Gastroesophageal sphincter (tissue), 3 donors: ENCODE measurements around the gene SULT1C3.

Source experiments
- CTCF ChIP-seq, 4 experiments: fragments of 200-600 bp in 2 of 4; fragments of 450-650 bp in 2 of 4; sonication (generic) in 1 of 4; IDR thresholded peaks; one replicate each; pipeline ENCODE4 v1.5.1; 2017 to 2019; ENCODE audit warnings: antibody characterized with exemption in 4 of 4, mild to moderate bottlenecking in 2 of 4, moderate library complexity in 2 of 4
- EP300 ChIP-seq: sonication (generic); formaldehyde crosslinking; IDR thresholded peaks from one replicate; pipeline ENCODE4 v1.6.1; 2017; ENCODE audit warnings: antibody characterized with exemption, mild to moderate bottlenecking
- POLR2A ChIP-seq, 2 donors: fragments of 450-650 bp; IDR thresholded peaks; one replicate each; pipeline ENCODE4 v1.6.1; 2017; ENCODE audit warnings: antibody characterized with exemption in 2 of 2, mild to moderate bottlenecking in 2 of 2, moderate library complexity in 1 of 2
- POLR2AphosphoS5 ChIP-seq: sonication (generic); formaldehyde crosslinking; IDR thresholded peaks from one replicate; pipeline ENCODE4 v1.6.1; 2017; ENCODE audit warnings: antibody characterized with exemption

- TF ChIP-seq CTCF (IDR thresholded peaks at IDR 0.05) = no peak
- no peak for TF ChIP-seq POLR2AphosphoS5
- no peak for TF ChIP-seq POLR2A (IDR thresholded peaks at IDR 0.05)
- no peak for TF ChIP-seq EP300
Measured at GRCh38 chr2:108305901-108306300, 66.1 kb downstream of the SULT1C3 start.
